GM12874 (cell line): ENCODE data around the gene RPS6KA2.

Source experiments
- TF ChIP-seq, protein P1 (sequence below): IDR thresholded peaks from 2 replicates; pipeline ENCODE4 v1.5.1; 2011; ENCODE audit warnings: low read depth, mild to moderate bottlenecking, control low read depth, low read length, moderate library complexity; ENCODE audit not compliant: insufficient read depth

Gene RPS6KA2

DNA sequence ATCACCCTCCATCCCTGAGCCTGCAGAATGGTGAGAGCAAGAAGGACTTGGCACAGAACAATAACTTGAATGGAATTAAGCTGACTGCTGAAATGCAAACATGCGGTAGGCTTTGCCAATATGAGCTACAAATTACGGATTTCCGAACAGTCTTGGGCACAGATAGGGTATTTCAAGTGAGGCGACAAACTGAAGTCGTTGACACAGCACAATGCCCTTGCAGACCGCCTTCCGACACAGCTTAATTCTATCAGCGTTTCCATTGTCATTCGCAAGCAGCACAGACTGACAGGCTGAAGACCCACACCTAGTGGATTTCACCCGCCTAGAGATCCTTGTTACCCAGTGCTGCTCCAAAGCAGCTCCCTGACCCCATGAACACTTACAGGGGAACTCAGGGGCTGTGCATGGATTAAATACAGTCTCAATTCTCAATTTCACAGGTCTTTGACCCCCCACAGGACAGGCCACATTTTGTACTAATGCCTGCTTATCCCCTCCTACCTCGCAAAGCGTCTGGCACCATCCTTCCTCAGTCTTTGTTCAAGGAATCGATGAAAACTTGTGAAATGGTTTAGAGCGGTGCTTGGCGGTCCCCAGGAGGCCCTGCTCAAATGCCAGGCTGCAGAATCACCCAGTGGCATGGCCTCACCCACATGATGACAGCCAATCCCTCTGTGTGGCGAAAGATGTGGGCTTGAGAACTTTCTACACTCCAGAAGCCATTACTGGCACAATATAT is 75.1 kb downstream of the RPS6KA2 start:
- TF ChIP-seq, protein P1, sequence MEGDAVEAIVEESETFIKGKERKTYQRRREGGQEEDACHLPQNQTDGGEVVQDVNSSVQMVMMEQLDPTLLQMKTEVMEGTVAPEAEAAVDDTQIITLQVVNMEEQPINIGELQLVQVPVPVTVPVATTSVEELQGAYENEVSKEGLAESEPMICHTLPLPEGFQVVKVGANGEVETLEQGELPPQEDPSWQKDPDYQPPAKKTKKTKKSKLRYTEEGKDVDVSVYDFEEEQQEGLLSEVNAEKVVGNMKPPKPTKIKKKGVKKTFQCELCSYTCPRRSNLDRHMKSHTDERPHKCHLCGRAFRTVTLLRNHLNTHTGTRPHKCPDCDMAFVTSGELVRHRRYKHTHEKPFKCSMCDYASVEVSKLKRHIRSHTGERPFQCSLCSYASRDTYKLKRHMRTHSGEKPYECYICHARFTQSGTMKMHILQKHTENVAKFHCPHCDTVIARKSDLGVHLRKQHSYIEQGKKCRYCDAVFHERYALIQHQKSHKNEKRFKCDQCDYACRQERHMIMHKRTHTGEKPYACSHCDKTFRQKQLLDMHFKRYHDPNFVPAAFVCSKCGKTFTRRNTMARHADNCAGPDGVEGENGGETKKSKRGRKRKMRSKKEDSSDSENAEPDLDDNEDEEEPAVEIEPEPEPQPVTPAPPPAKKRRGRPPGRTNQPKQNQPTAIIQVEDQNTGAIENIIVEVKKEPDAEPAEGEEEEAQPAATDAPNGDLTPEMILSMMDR: no peak

DNA sequence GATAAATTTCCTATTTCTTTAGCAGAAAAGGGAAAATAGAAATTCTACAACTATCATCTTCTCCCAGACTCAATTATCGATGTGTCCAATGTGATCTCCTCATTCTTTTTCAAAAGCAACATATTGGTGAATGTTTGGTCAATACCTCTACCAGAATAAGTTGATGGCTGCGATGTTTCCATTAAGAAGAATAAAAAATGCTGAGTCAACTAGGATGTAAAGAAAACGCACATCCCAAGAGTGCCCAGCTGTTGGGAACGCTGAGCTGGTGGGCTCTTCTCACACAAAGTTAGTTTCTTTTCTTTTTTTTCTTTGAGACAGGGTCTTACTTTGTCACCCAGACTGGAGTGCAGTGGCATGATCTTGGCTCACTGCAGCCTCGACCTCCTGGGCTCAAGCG is 80.4 kb downstream of the RPS6KA2 start:
- TF ChIP-seq, protein P1: no peak

DNA sequence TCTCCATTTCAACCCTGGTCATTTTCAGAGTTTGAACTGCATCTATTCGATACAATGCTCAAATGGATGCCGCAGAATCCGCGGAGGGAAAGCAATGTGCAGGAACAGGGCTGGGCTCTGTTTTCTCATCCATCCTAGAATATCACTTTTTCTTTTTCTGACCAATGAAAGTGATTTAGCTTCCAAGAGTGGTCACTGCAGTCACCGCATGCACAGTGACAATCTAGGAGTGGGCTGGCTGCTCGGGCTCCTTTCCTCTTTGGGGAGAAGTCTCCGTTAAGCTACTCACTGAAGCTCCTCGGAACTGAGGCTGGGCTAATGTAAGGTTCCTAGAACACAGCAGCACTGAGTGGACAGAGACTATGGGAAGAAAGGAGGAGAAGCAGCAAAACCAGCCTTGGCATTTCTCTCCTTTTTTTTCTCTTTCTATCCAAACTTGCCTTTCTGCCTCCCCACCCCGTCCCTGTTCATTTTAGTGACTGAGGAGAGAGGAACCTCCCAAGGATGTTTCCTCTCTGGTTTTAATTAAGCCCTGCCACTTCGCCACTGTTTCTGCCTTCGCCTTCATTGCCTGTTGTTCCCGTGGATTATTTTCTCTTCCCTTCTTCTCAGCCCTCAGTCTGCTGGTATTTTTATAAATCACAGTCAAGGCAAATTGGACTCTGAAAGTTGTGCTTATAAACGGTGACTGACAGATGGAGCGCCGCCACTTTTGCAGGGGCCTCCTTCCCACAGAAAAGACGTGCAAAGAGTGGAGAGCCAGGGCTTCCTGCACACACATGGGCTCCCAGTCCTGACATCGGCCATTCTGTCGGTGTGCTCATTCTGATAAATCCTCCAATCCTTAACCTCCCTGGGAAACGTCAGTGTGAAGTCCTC is 81.7 kb downstream of the RPS6KA2 start:
- TF ChIP-seq, protein P1: no peak

DNA sequence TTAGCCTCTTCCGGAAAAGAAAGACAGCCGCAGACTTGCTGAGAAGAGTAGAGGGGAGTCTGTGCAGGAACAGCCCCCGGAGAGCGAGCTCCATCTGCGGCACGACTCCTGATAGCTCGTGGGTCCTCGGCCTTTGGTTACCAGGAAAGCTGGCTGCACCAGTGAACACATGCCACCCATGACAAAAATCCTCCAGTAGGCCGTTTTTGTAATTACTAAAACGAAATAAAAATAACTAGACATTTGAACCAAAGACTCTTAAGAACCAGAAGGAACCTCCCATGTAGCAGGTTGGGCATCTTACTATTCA is 82.8 kb downstream of the RPS6KA2 start:
- TF ChIP-seq, protein P1: no peak

DNA sequence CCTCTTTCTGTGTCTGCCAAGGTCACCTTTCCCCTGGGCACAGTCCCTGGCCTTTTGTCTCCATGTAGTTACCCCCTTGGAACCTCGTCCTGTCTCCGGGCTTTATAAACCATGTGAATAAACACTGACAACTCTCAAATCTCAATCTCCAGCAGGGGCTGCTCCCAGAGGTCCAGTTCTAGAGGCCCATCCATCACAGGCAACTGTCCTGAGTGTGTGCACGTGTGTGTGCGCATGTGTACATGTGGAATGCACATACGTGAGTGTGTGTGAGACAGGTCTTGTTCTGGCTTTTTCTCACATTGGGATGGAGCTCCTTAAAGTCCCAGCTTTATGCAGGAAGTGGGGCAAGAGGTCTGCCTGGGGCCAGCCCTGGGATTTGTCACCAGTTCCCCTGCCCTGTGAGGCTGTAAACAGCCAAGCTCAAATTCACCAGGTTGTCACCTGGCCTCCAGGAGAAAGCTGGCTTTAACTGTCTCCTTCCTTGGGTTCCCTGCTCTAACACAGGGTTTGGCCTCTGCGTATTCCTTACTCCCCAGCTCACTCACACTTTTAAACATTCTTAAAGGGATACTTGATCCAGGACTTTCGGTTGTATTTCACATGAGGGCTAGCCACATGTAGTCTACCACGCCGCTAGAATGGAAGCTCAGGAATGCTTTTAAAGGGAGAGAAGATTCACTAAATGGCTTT is 83.3 kb downstream of the RPS6KA2 start:
- TF ChIP-seq, protein P1: no peak

DNA sequence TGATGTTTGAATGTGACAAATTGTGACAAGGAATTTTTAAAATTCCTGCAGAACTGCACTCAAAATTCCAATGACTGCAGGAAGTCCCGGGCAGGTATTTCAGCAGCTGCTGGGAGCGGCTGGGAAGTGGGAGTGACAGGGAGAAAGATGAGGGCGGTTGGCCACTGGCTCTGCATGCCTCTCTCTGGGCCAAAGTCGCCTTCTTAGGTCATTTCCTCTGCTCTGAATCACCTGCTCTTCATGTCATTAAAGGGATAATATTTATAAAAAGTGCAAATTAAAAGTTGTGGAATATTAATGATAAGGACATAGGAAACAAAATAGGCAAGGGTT is 84.5 kb downstream of the RPS6KA2 start:
- TF ChIP-seq, protein P1: no peak

DNA sequence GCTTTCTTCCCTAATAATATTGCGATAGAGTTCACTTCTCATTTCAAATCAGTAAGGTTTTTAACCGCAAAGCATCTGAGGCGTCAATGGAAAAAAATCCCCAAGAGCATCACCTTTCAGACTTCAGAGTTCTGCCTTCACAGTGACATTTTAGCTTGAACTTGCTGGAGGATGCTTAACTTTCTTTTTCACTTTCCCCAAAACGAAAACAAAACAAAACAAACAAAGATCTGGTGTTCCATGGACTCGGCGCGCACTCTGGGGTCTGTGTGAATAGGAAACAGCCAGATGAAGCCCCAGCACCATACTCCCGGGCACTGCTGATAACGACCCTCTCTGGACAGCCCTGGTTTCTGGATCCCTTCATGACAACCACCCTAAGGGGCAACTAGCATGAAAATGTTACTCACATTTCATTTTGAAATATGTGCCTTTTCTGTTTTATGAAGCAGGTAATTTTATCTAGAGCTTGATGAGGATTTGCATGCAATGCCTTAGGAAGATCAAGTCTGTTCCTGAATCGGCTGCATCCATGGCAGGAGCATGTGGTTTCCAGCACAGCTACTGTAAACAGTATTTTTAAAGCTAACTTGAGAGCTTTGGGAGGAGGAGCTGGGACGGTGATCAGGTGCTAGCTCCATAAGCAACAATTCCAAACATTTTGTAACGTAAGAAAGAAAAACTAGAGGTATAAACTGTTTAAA is 85.0 kb downstream of the RPS6KA2 start:
- TF ChIP-seq, protein P1: no peak
